Measurements from ENCODE around the gene SMAP2. TPM values are rescaled to one million over a fixed set of nuclear protein-coding genes. Genes with fewer than 3 reads are reported as not detected.

The SMAP2 gene
- polyA plus RNA-seq, 3 donors, result 302 to 382 (median 359) TPM

GRCh38 chr1:40362699-40363098, 10.8 kb upstream of the SMAP2 start:
- H3K27ac Mint-ChIP-seq, result peak overlapping the region in 1 of 7 donors; percentile 34
- H3K4me3 Mint-ChIP-seq, result no peak overlapping the region
- Histone ChIP-seq H3K36me3 (replicated peaks in 1 of 2; ENCODE audit: control insufficient read depth in 1 of 2, insufficient read depth in 2 of 2, low read length in 2 of 2) (peaks cover 12 to 57% of the 10 kb centered on the region in 2 donors), H3K9me3 (replicated peaks in 1 of 2; ENCODE audit: control insufficient read depth in 1 of 2, insufficient read depth in 1 of 2, low read length in 2 of 2) (peaks cover 4 to 8% of the 10 kb centered on the region in 2 donors), H3K4me3 (replicated peaks in 1 of 3; ENCODE audit: low read depth in 2 of 3, low read length in 3 of 3) (no peak overlapping the region), H3K27ac (ENCODE audit: low read depth in 1 of 2, low read length in 2 of 2) (no peak overlapping the region), H3K4me2 (replicated peaks; ENCODE audit: extremely low read depth, low read length, poor library complexity, severe bottlenecking) (no peak overlapping the region), H2AFZ (ENCODE audit: insufficient read depth, low read depth, low read length, poor library complexity, severe bottlenecking) (no peak overlapping the region), H3K27me3 (ENCODE audit: control insufficient read depth in 2 of 2, insufficient read depth in 2 of 2, low read length in 2 of 2) (no peaks in the 10 kb centered on the region), H3K9ac (ENCODE audit: insufficient read depth, low read length, poor library complexity, severe bottlenecking) (no peak overlapping the region), H3K79me2 (ENCODE audit: insufficient read depth, low read length) (peaks cover 4% of the 10 kb centered on the region), H3K4me1 (ENCODE audit: control insufficient read depth in 1 of 2, insufficient read depth in 2 of 2, low read length in 2 of 2) (peaks cover 24 to 28% of the 10 kb centered on the region in 2 donors), H4K20me1 (ENCODE audit: insufficient read depth, low read length) (peaks cover 26% of the 10 kb centered on the region)
- DNase-seq, result no peak
- peaks cover 0 to 4% (median 3%) of the 10 kb centered on the region in 3 donors for H3K27me3 Mint-ChIP-seq (ENCODE audit: low read depth in 3 of 3)
- intact Hi-C loops (cut with micrococcal nuclease), result no loop called here
- peaks cover 8 to 21% (median 12%) of the 10 kb centered on the region in 7 donors for H3K9me3 Mint-ChIP-seq
- 100% methylated on average over 1 of the region's 2 CpGs for WGBS (ENCODE audit: insufficient coverage)
- no peak for TF ChIP-seq CTCF (IDR thresholded peaks at IDR 0.05)
- H3K4me1 Mint-ChIP-seq, result peaks cover 27% of the 10 kb centered on the region
- H3K36me3 Mint-ChIP-seq, result peaks cover 56 to 66% of the 10 kb centered on the region in 2 donors

- no peak overlapping the region for H3K4me3 Mint-ChIP-seq
- H3K27me3 Mint-ChIP-seq (ENCODE audit: low read depth in 3 of 3), result peaks cover 0 to 4% (median 3%) of the 10 kb centered on the region in 3 donors
Measured at GRCh38 chr1:40363721-40364120, 9.8 kb upstream of the SMAP2 start.

More at GRCh38 chr1:40363721-40364120, 9.8 kb upstream of the SMAP2 start:
- no CpG with 5 or more reads among the region's 2 CpGs for WGBS (ENCODE audit: insufficient coverage)
- H3K9me3 ChIP-seq (replicated peaks in 1 of 2; ENCODE audit: control insufficient read depth in 1 of 2, insufficient read depth in 1 of 2, low read length in 2 of 2), result peaks cover 0 to 4% of the 10 kb centered on the region in 2 donors
- H3K27ac Mint-ChIP-seq, result no peak overlapping the region
- no peak overlapping the region for H3K27ac ChIP-seq (ENCODE audit: low read depth in 1 of 2, low read length in 2 of 2)
- H3K36me3 Mint-ChIP-seq, result peaks cover 47 to 57% of the 10 kb centered on the region in 2 donors
- no peak for TF ChIP-seq CTCF (IDR thresholded peaks at IDR 0.05)
- H3K4me3 ChIP-seq (replicated peaks in 1 of 3; ENCODE audit: low read depth in 2 of 3, low read length in 3 of 3), result no peak overlapping the region
- H4K20me1 ChIP-seq (ENCODE audit: insufficient read depth, low read length), result peaks cover 26% of the 10 kb centered on the region
- H3K79me2 ChIP-seq (ENCODE audit: insufficient read depth, low read length), result no peaks in the 10 kb centered on the region
- H3K4me2 ChIP-seq (replicated peaks; ENCODE audit: extremely low read depth, low read length, poor library complexity, severe bottlenecking), result no peak overlapping the region
- no peak overlapping the region for H3K9ac ChIP-seq (ENCODE audit: insufficient read depth, low read length, poor library complexity, severe bottlenecking)
- no peak overlapping the region for H2AFZ ChIP-seq (ENCODE audit: insufficient read depth, low read depth, low read length, poor library complexity, severe bottlenecking)
- no peaks in the 10 kb centered on the region for H3K27me3 ChIP-seq (ENCODE audit: control insufficient read depth in 2 of 2, insufficient read depth in 2 of 2, low read length in 2 of 2)
- no peak for DNase-seq
- H3K36me3 ChIP-seq (replicated peaks in 1 of 2; ENCODE audit: control insufficient read depth in 1 of 2, insufficient read depth in 2 of 2, low read length in 2 of 2), result peaks cover 10 to 48% of the 10 kb centered on the region in 2 donors
- peaks cover 27% of the 10 kb centered on the region for H3K4me1 Mint-ChIP-seq
- intact Hi-C loops (cut with micrococcal nuclease), result no loop called here
- H3K9me3 Mint-ChIP-seq, result peaks cover 5 to 11% (median 6%) of the 10 kb centered on the region in 7 donors
- H3K4me1 ChIP-seq (ENCODE audit: control insufficient read depth in 1 of 2, insufficient read depth in 2 of 2, low read length in 2 of 2), result peaks cover 24 to 28% of the 10 kb centered on the region in 2 donors

All from CD14-positive monocyte (primary cell).